GM10266 (cell line): ENCODE results near the gene UBE2E2.

Experiments used
- DNase-seq: peaks from one replicate; pipeline ENCODE4 v3.0.0; 2012; ENCODE audit errors: extremely low spot score
- CTCF ChIP-seq: IDR thresholded peaks from 2 replicates; pipeline ENCODE4 v1.5.1; 2012; ENCODE audit warnings: mild to moderate bottlenecking, low read depth; ENCODE audit not compliant: control insufficient read depth, insufficient read depth; ENCODE audit errors: missing control alignments

The UBE2E2 gene

GRCh38 chr3:23258110-23258509, 55.0 kb downstream of the UBE2E2 start:
- TF ChIP-seq CTCF, result no peak

GRCh38 chr3:23259515-23259914, 56.4 kb downstream of the UBE2E2 start:
- DNase-seq, result no peak
- TF ChIP-seq CTCF, result no peak

More at GRCh38 chr3:23258110-23258509, 55.0 kb downstream of the UBE2E2 start:
- no peak for DNase-seq

- no peak for DNase-seq
- no peak for TF ChIP-seq CTCF
These were observed 59.6 kb downstream of the UBE2E2 start for GRCh38 chr3:23262766-23263165.

- no peak for TF ChIP-seq CTCF
- no peak for DNase-seq
These were observed 60.7 kb downstream of the UBE2E2 start for GRCh38 chr3:23263796-23264195.

- TF ChIP-seq CTCF, result no peak
- no peak for DNase-seq
These were observed 61.3 kb downstream of the UBE2E2 start for GRCh38 chr3:23264413-23264812.

GRCh38 chr3:23270423-23270822, 67.3 kb downstream of the UBE2E2 start:
- no peak for DNase-seq
- TF ChIP-seq CTCF, result no peak

- DNase-seq, result no peak
- TF ChIP-seq CTCF, result no peak
These were observed 69.0 kb downstream of the UBE2E2 start for GRCh38 chr3:23271876-23272741.
